GM23248 (cell line): ENCODE results near the gene CAVIN3.

ENCODE experiments used
- EZH2 ChIP-seq: fragments of 200-600 bp; sonication (generic); IDR thresholded peaks from 2 replicates; pipeline ENCODE4 v1.6.1; 2018; ENCODE audit warnings: antibody characterized with exemption, mild to moderate bottlenecking; ENCODE audit not compliant: insufficient read depth, poor library complexity, severe bottlenecking
- EZH2phosphoT487 ChIP-seq: fragments of 200-600 bp; sonication (generic); IDR thresholded peaks from 2 replicates; pipeline ENCODE4 v1.6.1; 2018; ENCODE audit warnings: antibody characterized with exemption, moderate library complexity, mild to moderate bottlenecking, low read depth; ENCODE audit not compliant: insufficient read depth

DNA sequence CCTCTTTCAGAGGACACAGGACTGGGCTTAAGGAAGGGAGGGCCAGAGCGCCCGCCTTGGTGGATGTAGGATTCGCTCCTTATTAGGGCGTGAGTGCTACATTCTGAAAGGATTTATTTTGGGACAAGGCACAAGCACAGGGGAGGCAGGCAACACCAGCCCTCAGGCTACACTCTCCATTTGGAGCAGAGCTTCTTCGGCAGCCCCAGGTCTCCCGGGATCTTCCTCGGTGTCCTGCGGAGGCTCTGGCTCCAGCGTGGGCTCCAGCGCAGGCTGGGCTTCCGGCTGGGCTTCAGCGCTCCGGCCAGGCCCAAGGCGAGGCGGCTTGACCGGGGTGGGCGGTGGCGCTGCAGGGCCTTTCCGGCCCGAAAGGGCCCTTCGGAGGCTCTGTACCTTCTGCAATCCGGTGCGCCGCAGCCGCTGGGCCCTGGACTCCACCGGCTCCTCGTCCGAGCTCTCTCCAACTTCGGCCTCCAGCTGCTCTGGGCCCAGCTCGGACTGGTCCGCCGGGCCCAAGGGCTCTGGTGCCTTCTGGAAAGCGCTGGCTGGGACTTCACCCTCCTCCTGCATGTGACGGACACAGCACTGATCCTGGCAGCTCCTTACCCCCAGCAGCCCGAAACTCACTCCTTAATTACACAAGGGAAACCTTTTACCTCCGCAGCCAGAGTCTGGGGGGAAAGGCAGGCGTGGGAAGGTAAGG lies 1.1 kb downstream of the CAVIN3 start:
- no peak for TF ChIP-seq EZH2
- TF ChIP-seq EZH2phosphoT487: no peak
